Subcutaneous adipose tissue (tissue), 4 donors: ENCODE data around the gene HYAL4. TPM values are rescaled to one million over a fixed set of nuclear protein-coding genes. Genes with fewer than 3 reads are reported as not detected.

ENCODE experiments used
- CTCF ChIP-seq: fragments of 450-650 bp; IDR thresholded peaks from one replicate; pipeline ENCODE4 v1.5.1; 2016; ENCODE audit warnings: low read depth, mild to moderate bottlenecking, control low read depth, antibody characterized with exemption, moderate library complexity
- total RNA-seq, 4 donors: library from RNA; depleted of rRNA; stranded (reverse); fragments of >200 nt; gene quantifications; one replicate each; pipeline ENCODE4 v1.1.0, GENCODE V29; 2016

Gene HYAL4
- total RNA-seq, 4 donors from 2014 or later = 0.17 TPM; not detected in 3

DNA sequence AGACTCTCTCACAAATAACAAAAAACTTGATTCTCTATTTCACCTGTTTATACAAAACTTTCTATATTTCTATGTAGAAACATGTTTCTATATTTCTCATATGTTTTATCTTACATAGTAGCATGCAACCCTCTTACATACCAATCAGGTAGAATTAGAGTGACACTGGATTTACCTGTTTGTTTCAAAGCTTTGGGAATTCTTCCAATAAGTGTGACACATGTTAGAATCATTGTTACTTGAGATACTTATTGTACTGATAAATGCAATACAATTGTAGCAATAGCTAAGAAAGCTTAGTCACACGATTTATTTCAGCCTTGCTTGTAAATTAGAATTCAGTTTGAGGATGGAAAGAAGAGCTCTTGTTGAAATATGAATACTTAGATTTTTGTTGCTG lies 4.9 kb downstream of the HYAL4 start:
- TF ChIP-seq CTCF = no peak

- TF ChIP-seq CTCF = no peak
Observed at GRCh38 chr7:123860848-123861247, 15.9 kb downstream of the HYAL4 start.

DNA sequence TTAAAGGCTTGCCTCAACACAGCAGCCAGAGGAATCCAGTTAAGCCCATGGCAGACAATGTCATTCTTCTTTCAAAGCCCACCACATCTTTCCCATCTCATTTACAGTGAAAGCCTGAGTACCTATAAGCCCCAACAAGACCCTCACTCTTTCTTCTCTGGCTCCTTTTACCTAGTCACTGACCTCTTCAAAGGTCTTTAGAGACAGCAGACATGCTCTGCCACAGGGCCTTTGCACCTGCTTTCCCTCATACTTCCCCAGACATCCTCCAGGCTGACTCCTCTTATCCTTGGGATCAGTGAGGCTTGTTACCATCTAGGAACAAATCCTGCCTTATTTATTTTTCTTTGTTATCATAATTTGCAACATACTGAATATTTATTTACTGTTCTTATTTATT lies 17.8 kb downstream of the HYAL4 start:
- TF ChIP-seq CTCF = no peak

DNA sequence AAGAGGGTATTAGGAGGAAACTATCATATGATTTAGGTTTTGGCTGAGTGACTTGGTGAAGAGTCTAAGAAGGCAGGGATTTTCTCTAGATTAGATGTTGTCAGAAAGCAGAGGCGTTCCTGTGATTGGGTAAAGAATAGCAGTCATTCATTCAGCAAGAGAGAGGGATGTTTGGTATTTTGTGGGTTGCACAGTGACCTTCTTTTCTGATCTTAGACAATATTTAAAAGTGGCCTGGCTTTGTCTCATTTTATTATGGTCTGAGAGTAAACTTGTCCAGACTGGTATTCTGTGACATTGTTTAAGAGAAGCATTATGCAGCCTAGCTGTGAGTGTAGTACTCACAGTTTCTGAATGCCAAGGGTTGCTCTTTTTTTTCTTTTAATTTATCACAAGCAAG lies 18.5 kb downstream of the HYAL4 start:
- no peak for TF ChIP-seq CTCF

DNA sequence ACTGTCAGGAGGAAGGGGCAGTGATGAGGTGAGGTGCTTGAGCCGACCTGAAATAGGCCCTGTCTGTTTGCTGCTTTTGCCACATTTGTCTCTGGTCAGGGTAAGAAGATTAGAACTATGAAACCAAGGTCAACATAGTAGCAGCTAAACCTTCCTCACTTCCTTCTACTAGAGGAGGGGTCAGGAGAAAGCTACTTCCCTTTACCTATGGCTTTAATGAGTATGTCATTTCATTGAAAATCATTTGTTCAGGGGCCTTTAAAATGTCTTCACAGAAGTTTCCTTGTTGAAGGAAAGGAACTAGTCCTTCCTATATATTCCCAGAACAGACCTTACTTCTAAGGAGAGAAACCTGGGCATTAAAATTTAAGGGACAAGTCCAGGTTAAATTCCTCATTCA lies 19.0 kb downstream of the HYAL4 start:
- no peak for TF ChIP-seq CTCF

GRCh38 chr7:123864436-123864835 lies 19.5 kb downstream of the HYAL4 start:
- no peak for TF ChIP-seq CTCF

DNA sequence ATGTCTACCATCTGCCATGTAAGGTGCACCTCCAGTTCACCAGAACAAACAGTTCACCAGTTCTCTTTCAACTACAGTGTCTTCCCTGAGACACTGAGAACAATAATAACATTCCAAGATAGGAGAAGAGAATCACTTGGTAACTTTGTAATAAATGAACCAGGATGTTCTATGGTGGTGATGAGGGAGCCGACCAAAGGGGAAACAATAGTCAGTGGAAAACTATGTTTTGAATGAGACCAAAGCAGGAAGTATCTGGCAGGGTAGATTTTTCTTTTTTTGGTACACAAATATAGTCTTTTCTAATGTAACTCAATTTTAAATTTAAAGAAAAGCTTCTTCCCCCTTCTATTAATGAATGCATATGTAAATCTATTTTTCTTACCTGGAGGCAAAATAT lies 20.0 kb downstream of the HYAL4 start:
- TF ChIP-seq CTCF = no peak

- no peak for TF ChIP-seq CTCF
Observed at GRCh38 chr7:123865517-123866117, 20.6 kb downstream of the HYAL4 start.
